Measurements from ENCODE around the gene ERCC2.

ERCC2 gene

DNA sequence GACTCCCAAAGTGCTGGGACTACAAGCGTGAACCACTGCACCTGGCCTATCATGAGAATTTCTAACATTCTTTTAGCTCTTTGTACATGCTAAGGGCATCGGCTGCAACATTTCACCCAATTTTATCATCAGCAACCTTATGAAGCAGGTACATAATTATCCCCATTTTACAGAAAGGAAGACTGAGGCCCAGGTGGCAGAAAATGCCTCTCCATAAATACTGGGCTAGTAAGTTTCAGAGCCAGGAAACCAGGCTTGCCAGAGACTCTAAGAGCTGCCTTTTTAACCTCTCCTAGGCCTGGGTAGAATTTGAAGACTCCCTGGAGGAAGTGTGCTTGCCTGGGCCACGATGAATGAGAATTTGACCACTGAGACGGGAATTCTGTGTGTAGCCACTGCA is 2.2 kb downstream of the ERCC2 start:
- H3K79me2 ChIP-seq (ENCODE audit: control insufficient read depth, insufficient read depth, low read length, unreplicated experiment), result peaks cover 23% of the 10 kb centered on the region
- H2AFZ ChIP-seq (ENCODE audit: low read length, unreplicated experiment), result no peak overlapping the region
- no peaks in the 10 kb centered on the region for H3K4me1 ChIP-seq (ENCODE audit: control insufficient read depth, insufficient read depth, low read length, unreplicated experiment)
- no peak overlapping the region; the same call in 1 of the 2 replicates for H3K4me3 ChIP-seq (ENCODE audit: low read depth, low read length)
- H3K27me3 ChIP-seq (ENCODE audit: insufficient read depth, low read length), result no peaks in the 10 kb centered on the region
- H3K36me3 ChIP-seq (ENCODE audit: insufficient read depth, low read length), result 0 out of 2 replicates have a peak, but pooled peaks cover 3% of the 10 kb centered on the region
- H3K27ac ChIP-seq (ENCODE audit: low read depth, low read length), result no peak overlapping the region

DNA sequence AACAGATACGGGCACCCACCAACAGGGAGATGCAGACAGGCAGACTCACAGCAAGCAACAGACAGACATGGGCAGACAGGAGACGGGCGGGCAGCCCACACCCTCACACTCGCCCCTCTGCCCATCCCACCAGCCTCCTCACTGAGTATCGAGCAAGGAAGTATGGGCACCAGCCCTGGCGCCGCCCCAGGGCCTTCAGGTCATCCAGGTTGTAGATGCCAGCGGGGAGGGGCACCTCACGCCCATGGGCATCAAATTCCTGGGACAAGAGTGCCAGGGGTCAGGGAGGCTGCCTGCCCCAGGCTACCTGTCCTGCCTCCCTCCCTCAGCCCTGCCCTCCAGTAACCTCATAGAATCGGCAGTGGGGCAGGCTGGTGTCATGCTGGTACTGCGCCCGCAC is 5.7 kb downstream of the ERCC2 start:
- Histone ChIP-seq H3K4me3 (ENCODE audit: low read depth, low read length) (no peak overlapping the region), H3K79me2 (ENCODE audit: control insufficient read depth, insufficient read depth, low read length, unreplicated experiment) (peaks cover 16% of the 10 kb centered on the region), H3K27ac (ENCODE audit: low read depth, low read length) (no peak overlapping the region), H3K27me3 (ENCODE audit: insufficient read depth, low read length) (no peaks in the 10 kb centered on the region), H2AFZ (ENCODE audit: low read length, unreplicated experiment) (no peak overlapping the region), H3K4me1 (ENCODE audit: control insufficient read depth, insufficient read depth, low read length, unreplicated experiment) (no peaks in the 10 kb centered on the region), H3K36me3 (ENCODE audit: insufficient read depth, low read length) (0 out of 2 replicates have a peak, but pooled peaks cover 3% of the 10 kb centered on the region)

DNA sequence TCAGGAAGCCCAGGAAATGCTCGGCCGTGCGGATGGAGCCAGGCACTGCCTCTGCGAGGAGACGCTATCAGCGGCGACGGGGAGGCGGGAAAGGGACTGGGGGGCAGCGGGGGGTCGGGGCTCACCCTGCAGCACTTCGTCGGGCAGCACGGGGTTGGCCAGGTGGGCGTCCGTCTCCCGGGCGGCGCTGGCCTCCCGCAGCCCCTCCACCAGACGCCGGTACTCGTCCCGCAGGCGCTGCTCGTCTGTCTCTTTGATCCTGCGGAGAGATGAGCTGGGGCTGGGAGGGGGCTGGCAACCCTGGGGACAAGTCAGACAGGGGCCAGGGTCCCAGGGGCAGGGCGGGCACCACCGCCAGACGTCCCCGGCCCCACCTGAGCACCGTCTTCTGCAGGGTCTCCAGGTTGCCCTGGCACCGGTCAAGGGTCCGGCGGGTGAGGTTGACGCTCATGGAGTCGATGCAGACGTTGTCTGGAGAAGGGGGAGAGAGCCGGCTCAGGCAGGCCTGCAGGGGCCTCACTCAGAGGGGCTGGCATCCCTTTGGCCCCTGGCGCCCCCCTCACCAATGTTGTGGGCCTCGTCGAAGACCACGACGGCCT is 6.4 kb downstream of the ERCC2 start:
- Histone ChIP-seq H3K4me1 (ENCODE audit: control insufficient read depth, insufficient read depth, low read length, unreplicated experiment) (no peaks in the 10 kb centered on the region), H3K27ac (ENCODE audit: low read depth, low read length) (no peak overlapping the region), H3K79me2 (ENCODE audit: control insufficient read depth, insufficient read depth, low read length, unreplicated experiment) (peaks cover 10% of the 10 kb centered on the region), H2AFZ (ENCODE audit: low read length, unreplicated experiment) (no peak overlapping the region), H3K4me3 (ENCODE audit: low read depth, low read length) (no peak overlapping the region), H3K27me3 (ENCODE audit: insufficient read depth, low read length) (no peaks in the 10 kb centered on the region), H3K36me3 (ENCODE audit: insufficient read depth, low read length) (0 out of 2 replicates have a peak, but pooled peaks cover 3% of the 10 kb centered on the region)

DNA sequence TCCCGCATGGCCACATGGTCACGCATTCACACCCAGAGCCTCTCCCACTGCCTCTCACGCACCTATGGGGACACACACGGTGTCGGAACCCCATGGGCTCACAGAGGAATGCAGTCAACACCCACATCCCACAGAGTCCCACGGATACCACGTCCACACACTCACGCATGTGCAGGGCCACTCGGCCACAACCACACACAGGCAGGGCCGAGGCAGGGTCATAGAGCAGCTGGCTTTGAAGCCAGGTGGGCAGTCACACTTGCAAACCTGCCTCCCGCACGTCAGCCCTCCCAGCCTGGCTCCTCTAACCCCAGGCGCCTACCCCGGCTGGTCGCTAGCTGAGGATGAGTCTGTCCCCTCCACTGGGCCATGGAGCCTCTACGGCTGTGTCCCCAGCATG is 8.1 kb downstream of the ERCC2 start:
- 0 out of 2 replicates have a peak, but pooled peaks cover under 1% of the 10 kb centered on the region for H3K36me3 ChIP-seq (ENCODE audit: insufficient read depth, low read length)
- H3K4me1 ChIP-seq (ENCODE audit: control insufficient read depth, insufficient read depth, low read length, unreplicated experiment), result no peaks in the 10 kb centered on the region
- no peak overlapping the region for H2AFZ ChIP-seq (ENCODE audit: low read length, unreplicated experiment)

DNA sequence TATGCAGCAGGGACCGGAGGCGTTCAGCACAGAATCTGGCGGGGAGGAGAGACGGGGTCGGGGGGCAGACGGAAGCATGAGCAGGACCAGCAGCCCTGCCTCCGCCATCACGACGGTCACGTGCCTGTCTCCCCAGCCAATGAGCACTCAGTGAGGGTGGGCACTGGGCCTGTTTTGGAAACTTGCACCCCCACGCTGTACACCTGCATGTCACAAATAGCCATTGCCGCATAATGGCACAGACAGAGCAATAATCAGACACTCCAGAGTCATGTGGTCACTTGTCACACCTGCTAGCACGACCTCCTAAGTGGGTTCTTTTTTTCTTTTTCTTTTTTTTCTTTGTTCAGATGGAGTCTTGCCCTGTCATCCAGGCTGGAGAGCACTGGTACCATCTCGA is 8.8 kb downstream of the ERCC2 start:
- Histone ChIP-seq H3K4me3 (ENCODE audit: low read depth, low read length) (no peak overlapping the region), H3K79me2 (ENCODE audit: control insufficient read depth, insufficient read depth, low read length, unreplicated experiment) (no peaks in the 10 kb centered on the region), H3K4me1 (ENCODE audit: control insufficient read depth, insufficient read depth, low read length, unreplicated experiment) (no peaks in the 10 kb centered on the region), H3K27ac (ENCODE audit: low read depth, low read length) (no peak overlapping the region), H3K36me3 (ENCODE audit: insufficient read depth, low read length) (0 out of 2 replicates have a peak, but pooled peaks cover 3% of the 10 kb centered on the region), H2AFZ (ENCODE audit: low read length, unreplicated experiment) (no peak overlapping the region), H3K27me3 (ENCODE audit: insufficient read depth, low read length) (no peaks in the 10 kb centered on the region)

More for the DNA sequence above, 8.1 kb downstream of the ERCC2 start:
- Histone ChIP-seq H3K79me2 (ENCODE audit: control insufficient read depth, insufficient read depth, low read length, unreplicated experiment) (no peaks in the 10 kb centered on the region), H3K4me3 (ENCODE audit: low read depth, low read length) (no peak overlapping the region), H3K27ac (ENCODE audit: low read depth, low read length) (no peak overlapping the region), H3K27me3 (ENCODE audit: insufficient read depth, low read length) (no peaks in the 10 kb centered on the region)

DNA sequence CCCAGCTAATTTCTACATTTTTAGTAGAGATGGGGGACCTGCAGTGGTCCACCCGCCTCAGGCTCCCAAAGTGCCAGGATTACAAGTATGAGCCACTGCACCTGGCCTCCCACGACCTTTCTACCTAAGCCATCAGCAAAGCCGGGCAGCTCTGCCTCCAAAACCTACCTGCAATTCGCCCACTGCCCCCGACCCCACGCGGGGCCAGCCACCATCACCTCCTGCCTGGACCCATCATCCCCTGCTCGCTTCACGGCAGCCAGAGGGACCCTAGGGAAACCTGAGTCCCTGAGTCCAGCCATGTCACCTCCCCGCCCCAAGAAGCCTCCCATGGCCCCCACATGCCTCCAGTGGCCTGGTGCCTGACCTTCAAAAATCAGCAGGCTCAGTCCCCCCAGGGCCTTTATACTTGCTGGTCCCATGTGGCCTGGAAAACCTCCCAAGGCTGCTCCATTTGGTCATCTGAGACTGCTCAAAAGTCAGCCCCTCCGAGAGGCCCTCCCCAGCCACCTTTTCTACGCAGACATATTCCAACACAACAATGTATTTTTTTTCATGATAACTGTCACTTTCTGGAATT is 12.1 kb downstream of the ERCC2 start:
- H3K36me3 ChIP-seq (ENCODE audit: insufficient read depth, low read length), result peaks cover 13% of the 10 kb centered on the region; the same call in 1 of the 2 replicates
- H3K27ac ChIP-seq (ENCODE audit: low read depth, low read length), result no peak overlapping the region
- H3K27me3 ChIP-seq (ENCODE audit: insufficient read depth, low read length), result no peaks in the 10 kb centered on the region
- H2AFZ ChIP-seq (ENCODE audit: low read length, unreplicated experiment), result no peak overlapping the region
- no peaks in the 10 kb centered on the region for H3K4me1 ChIP-seq (ENCODE audit: control insufficient read depth, insufficient read depth, low read length, unreplicated experiment)
- H3K79me2 ChIP-seq (ENCODE audit: control insufficient read depth, insufficient read depth, low read length, unreplicated experiment), result no peaks in the 10 kb centered on the region
- no peak overlapping the region for H3K4me3 ChIP-seq (ENCODE audit: low read depth, low read length)

DNA sequence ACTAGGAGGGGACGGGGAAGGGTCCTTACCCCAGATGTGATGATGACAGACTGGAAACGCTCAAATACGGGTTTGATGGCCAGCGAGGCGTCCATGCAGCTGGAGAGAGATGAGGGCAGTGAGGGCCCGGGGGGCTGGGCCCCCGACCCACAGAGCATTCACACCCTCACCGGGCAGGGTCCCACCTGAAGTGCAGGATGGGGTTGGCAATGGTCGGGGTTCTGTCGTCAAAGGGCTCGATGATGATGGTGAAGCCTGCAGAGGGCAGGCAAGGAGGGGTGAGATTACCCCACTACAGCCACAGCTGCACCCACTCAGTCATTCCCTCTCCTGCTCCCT is 13.0 kb downstream of the ERCC2 start:
- Histone ChIP-seq H3K27ac (ENCODE audit: low read depth, low read length) (no peak overlapping the region), H3K4me1 (ENCODE audit: control insufficient read depth, insufficient read depth, low read length, unreplicated experiment) (no peaks in the 10 kb centered on the region), H3K27me3 (ENCODE audit: insufficient read depth, low read length) (no peaks in the 10 kb centered on the region), H3K4me3 (ENCODE audit: low read depth, low read length) (no peak overlapping the region), H2AFZ (ENCODE audit: low read length, unreplicated experiment) (no peak overlapping the region), H3K36me3 (ENCODE audit: insufficient read depth, low read length) (peaks cover 13% of the 10 kb centered on the region; the same call in 1 of the 2 replicates), H3K79me2 (ENCODE audit: control insufficient read depth, insufficient read depth, low read length, unreplicated experiment) (no peaks in the 10 kb centered on the region)

DNA sequence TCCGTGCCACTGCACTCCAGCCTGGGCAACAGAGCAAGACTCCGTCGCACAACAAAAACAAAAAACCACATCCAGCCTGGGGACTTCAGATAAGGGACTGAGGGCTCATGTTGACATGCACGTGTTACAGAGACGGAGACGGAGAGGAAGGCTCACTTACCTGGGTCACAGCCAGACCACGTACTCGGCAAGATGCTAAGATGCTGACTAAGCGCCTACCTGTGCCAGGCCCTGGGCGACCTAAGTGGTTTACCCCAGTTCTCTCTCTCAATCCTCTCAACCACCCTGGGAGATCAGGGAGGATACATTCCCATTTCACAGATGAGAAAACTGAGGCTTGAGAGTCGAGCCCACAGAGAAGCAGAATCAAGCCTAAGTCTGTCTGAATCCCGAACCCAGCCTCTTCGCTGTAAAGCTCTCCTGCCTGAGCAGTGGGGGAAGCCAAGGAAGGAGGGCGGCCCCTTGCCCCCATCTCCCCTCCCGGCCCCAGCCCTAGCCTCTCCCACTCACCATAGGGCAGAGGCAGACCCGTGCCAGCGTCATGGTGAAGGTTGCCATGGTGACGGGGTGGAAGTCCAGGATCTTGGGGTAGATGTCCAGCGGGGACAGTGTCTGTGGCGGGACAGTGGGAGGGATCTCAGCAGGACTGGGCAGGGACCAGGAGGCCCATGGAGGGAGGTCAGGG is 13.5 kb downstream of the ERCC2 start:
- Histone ChIP-seq H3K27me3 (ENCODE audit: insufficient read depth, low read length) (no peaks in the 10 kb centered on the region), H3K4me3 (ENCODE audit: low read depth, low read length) (no peak overlapping the region), H3K4me1 (ENCODE audit: control insufficient read depth, insufficient read depth, low read length, unreplicated experiment) (no peaks in the 10 kb centered on the region), H3K36me3 (ENCODE audit: insufficient read depth, low read length) (peaks cover 13% of the 10 kb centered on the region; the same call in 1 of the 2 replicates), H3K27ac (ENCODE audit: low read depth, low read length) (no peak overlapping the region), H2AFZ (ENCODE audit: low read length, unreplicated experiment) (no peak overlapping the region), H3K79me2 (ENCODE audit: control insufficient read depth, insufficient read depth, low read length, unreplicated experiment) (no peaks in the 10 kb centered on the region)

DNA sequence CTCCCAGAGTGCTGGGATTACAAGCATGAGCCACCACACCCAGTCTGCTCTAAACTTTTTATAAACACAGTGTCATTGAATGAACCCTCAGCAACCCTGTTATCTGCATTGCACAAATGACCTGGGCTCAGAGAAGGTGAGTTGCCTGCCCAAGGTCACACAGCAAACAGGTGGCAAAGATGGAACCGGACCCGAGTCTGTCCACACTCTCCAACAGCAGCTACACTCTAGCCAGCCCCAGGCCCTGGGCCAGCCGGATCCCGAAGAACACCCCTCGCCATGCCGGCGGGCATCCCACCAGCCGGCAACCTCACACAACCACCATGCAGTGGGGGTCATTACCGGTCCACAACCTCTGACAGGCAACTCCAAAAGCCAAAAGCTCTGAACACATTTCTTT is 14.5 kb downstream of the ERCC2 start:
- H3K36me3 ChIP-seq (ENCODE audit: insufficient read depth, low read length), result peaks cover 13% of the 10 kb centered on the region; the same call in 1 of the 2 replicates
- H3K27ac ChIP-seq (ENCODE audit: low read depth, low read length), result no peak overlapping the region
- H3K4me3 ChIP-seq (ENCODE audit: low read depth, low read length), result no peak overlapping the region
- no peaks in the 10 kb centered on the region for H3K79me2 ChIP-seq (ENCODE audit: control insufficient read depth, insufficient read depth, low read length, unreplicated experiment)
- no peak overlapping the region for H2AFZ ChIP-seq (ENCODE audit: low read length, unreplicated experiment)
- no peaks in the 10 kb centered on the region for H3K27me3 ChIP-seq (ENCODE audit: insufficient read depth, low read length)
- no peaks in the 10 kb centered on the region for H3K4me1 ChIP-seq (ENCODE audit: control insufficient read depth, insufficient read depth, low read length, unreplicated experiment)

DNA sequence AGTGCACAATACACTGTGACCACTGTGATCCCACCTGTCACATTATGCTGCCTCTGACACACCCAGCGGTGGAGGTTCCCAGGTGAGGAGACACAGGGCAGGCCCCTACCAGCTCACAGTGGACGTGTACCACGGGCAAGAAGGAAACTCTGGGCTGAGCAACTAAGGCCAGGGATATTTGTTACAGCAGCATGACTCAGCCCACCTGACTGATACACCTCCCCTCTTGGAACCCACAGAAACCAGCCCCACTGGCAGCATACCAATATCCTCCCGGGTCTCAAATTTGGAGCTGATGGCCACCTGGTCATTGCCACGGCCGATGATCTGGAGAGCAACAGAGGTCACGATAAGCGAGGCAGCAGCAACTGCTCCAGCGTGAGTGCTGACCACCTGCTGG is 15.0 kb downstream of the ERCC2 start:
- Histone ChIP-seq H3K27ac (ENCODE audit: low read depth, low read length) (no peak overlapping the region), H3K27me3 (ENCODE audit: insufficient read depth, low read length) (no peaks in the 10 kb centered on the region), H2AFZ (ENCODE audit: low read length, unreplicated experiment) (no peak overlapping the region), H3K79me2 (ENCODE audit: control insufficient read depth, insufficient read depth, low read length, unreplicated experiment) (no peaks in the 10 kb centered on the region), H3K4me1 (ENCODE audit: control insufficient read depth, insufficient read depth, low read length, unreplicated experiment) (no peaks in the 10 kb centered on the region), H3K4me3 (ENCODE audit: low read depth, low read length) (no peak overlapping the region), H3K36me3 (ENCODE audit: insufficient read depth, low read length) (peaks cover 13% of the 10 kb centered on the region; the same call in 1 of the 2 replicates)
